ENCODE data around the gene RSRP1.
"Not testable (repeated sequence)": the region's sequence is repeated elsewhere in the genome, so short reads cannot be mapped to it uniquely, and the experiment has no call there.

RSRP1 gene, protein sequence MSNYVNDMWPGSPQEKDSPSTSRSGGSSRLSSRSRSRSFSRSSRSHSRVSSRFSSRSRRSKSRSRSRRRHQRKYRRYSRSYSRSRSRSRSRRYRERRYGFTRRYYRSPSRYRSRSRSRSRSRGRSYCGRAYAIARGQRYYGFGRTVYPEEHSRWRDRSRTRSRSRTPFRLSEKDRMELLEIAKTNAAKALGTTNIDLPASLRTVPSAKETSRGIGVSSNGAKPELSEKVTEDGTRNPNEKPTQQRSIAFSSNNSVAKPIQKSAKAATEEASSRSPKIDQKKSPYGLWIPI

DNA sequence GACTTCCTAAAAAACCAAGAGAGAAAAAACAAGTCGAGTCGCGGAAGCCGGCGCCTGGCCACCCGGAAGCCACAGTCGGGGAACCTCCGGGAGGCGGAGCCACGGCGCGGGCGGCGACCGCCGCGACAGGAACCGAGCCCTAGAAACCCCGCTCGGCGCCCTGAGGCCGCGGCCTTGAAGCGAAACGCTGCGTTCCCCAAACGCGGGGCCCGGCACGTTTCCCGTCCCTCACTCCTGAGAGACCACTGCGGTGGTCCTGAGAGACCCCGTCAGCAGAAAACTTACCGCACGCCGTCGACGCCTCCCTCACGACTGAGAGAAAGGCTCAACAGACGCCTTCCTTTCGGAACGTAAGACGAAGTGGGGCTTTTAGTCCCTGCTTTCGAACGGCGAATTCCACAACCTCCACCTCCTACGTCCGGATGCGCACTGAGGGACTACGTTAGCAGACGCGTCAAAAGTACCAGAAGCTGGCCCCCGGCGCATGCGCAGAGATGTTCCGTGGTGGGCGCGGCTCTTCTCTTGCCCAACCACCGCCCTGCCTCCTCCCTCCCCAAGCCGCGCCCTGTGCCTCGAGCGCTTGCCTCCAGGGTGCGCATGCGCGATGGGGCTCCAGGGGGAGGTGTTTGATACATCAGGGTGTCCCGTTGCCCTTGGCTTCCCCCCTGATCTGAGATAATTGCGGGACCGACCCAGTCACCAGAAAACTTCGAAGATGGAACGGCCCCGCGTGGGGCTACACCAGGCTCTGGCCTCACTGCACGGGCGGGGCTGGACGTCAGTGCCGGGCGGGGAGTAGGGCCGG, at the start of gene RSRP1:
TSS of gene RSRP1 (minus strand) at position 431 of the 805 bp plus-strand sequence. CDS start 491 bp downstream, outside the sequence.
- DNase-seq (ENCODE audit: low read depth), result peak; percentile 90

DNA sequence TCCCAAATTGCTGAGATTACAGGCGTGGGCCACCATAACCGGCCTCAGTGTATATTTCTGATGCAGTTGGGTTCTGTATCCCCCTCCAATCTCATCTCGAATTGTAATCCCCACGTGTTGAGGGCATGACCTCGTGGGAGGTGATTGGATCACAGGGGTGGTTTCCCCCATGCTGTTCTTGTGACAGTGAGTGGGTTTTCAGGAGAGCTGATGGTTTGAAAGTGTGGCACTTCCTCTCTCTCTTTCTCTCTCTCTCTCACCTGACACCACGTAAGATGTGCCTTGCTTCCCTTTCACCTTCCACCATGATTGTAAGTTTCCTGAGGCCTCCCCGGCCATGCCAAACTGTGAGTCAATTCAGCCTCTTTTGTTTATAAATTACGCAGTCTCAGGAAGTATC, 49.2 kb upstream of the RSRP1 start:
- DNase-seq (ENCODE audit: low read depth), result not testable (repeated sequence)

- DNase-seq (ENCODE audit: low read depth), result not testable (repeated sequence)
These were observed 47.9 kb upstream of the RSRP1 start for GRCh38 chr1:25294889-25295826.

DNA sequence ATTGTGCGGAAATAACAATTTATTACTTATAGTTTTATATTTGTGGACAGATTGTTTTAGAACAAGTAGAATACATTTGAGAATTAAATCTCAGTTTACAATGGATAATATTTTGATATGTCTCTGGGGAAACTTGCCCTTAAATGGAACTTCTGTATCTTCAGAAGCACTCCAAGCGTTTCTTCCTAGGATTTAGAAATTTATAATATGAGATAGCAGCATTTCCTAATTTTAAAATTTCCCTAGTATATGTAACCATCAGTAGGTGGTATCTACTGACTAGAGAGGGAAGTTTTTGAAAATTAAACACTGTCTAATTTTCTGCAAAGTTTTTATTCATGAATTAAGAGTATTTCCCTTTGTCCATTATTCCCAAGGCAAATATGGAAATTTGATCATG, 46.2 kb upstream of the RSRP1 start:
- DNase-seq (ENCODE audit: low read depth), result not testable (repeated sequence)

GRCh38 chr1:25290043-25290442, 42.8 kb upstream of the RSRP1 start:
- DNase-seq (ENCODE audit: low read depth), result not testable (repeated sequence)

DNA sequence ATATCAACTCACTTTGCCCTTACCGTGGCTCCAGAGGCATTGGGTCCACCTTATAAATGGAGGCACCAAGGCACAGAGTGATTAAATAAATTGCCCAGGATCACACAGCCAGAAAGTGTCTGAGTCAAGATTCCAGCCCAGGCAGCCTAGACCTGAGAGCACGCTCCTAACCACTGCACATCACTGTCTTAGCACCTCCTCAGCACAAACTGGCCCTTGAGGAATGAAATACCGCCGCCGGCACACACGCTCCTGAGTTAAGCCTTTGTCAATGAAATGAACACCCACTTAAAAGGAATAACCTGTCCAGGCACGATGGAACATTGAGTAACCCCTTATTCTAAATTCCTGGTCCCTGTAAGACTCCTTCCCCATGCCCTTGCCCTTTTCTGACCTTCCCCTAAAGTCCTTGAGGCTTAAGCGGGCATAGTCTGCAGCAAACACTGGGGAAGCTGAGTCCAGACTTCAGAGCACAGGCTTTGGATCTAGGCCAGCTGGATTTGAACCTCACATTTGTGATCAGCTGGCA, 41.4 kb upstream of the RSRP1 start:
- not testable (repeated sequence) for DNase-seq (ENCODE audit: low read depth)

GRCh38 chr1:25287164-25287563, 39.9 kb upstream of the RSRP1 start:
- not testable (repeated sequence) for DNase-seq (ENCODE audit: low read depth)

DNA sequence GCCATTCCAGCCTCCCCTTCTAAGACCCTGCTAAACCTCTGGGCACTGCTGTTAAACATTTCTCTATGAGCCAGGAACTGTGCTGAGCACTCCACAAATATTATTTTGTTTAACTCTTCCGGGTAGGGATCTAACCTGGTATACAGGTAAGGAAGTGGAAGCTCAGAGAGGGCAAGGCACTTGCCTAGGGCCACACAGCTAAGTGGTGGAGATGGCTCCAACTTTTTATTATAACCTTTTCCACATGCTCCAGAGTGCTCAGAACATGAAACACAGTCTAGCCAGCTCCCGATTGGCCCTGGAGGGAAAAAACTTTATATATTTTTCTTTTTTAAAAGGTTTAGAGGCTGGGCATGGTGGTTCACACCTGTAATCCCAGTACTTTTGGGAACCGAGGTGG, 38.6 kb upstream of the RSRP1 start:
- DNase-seq (ENCODE audit: low read depth), result not testable (repeated sequence)

GRCh38 chr1:25279693-25280111, 32.4 kb upstream of the RSRP1 start:
- not testable (repeated sequence) for DNase-seq (ENCODE audit: low read depth)

DNA sequence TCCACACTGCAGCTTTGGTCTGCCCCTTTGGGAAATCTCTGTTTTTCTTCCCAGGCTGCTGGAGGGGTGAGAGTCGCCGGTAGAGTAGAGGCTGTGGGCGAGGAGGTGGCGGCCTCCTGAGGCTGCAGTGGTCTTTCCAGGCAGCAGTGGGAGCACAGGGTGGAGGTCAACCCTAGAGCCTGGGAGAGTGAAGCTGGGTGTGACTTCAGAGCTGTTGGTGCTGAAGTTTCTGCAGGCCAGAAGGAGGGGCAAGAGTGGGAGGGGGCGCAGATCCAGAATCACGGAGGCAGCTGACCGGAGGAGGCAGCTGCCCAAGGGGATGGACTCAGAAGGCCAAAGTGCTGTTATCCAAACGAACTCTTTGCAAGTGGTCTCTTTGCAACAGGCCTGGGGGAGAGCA, 31.5 kb upstream of the RSRP1 start:
- DNase-seq (ENCODE audit: low read depth), result not testable (repeated sequence)

GRCh38 chr1:25278358-25278757, 31.1 kb upstream of the RSRP1 start:
- not testable (repeated sequence) for DNase-seq (ENCODE audit: low read depth)

DNA sequence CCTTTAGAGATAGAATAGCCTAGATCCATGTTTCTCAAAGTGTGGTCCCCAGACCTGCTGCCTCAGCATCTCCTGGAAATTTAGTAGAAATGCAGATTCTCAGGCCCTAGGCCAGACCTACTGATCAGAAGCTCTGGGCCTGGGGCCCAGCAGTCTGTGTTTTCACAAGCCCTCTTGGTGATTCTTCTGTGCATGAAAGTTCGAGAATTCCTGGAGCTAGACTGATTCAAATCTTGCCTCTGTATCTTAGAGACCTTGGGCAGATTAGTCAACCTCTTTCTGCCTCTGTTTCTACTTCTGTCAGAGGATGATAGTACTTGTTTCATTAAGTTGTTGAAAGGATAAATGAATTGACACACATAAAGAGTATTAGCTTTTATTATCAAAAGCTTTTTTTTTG, 30.0 kb upstream of the RSRP1 start:
- DNase-seq (ENCODE audit: low read depth), result not testable (repeated sequence)

- DNase-seq (ENCODE audit: low read depth), result not testable (repeated sequence)
These were observed 28.4 kb upstream of the RSRP1 start for GRCh38 chr1:25275648-25276047.

DNA sequence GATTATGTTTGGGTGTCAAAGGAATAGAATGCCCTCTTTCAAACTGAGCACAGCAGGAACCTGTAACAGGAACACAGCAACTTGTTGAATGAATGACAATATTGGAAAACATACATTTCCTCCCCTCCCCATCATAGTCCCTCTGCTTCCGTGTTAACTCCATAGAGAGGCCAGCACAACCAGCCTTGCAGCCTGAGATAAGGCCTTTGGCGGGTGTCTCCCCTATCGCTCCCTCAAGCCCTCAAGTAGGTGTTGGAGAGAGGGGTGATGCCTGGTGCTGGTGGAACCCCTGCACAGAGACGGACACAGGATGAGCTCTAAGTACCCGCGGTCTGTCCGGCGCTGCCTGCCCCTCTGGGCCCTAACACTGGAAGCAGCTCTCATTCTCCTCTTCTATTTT, 25.0 kb upstream of the RSRP1 start, which contains the start of gene RHD:
TSS of gene RHD (plus strand) at position 272 of the 400 bp plus-strand sequence. CDS start at position 311, 39 bp downstream.
- DNase-seq (ENCODE audit: low read depth), result not testable (repeated sequence)

GRCh38 chr1:25268143-25268760, 21.0 kb upstream of the RSRP1 start:
- not testable (repeated sequence) for DNase-seq (ENCODE audit: low read depth)

DNA sequence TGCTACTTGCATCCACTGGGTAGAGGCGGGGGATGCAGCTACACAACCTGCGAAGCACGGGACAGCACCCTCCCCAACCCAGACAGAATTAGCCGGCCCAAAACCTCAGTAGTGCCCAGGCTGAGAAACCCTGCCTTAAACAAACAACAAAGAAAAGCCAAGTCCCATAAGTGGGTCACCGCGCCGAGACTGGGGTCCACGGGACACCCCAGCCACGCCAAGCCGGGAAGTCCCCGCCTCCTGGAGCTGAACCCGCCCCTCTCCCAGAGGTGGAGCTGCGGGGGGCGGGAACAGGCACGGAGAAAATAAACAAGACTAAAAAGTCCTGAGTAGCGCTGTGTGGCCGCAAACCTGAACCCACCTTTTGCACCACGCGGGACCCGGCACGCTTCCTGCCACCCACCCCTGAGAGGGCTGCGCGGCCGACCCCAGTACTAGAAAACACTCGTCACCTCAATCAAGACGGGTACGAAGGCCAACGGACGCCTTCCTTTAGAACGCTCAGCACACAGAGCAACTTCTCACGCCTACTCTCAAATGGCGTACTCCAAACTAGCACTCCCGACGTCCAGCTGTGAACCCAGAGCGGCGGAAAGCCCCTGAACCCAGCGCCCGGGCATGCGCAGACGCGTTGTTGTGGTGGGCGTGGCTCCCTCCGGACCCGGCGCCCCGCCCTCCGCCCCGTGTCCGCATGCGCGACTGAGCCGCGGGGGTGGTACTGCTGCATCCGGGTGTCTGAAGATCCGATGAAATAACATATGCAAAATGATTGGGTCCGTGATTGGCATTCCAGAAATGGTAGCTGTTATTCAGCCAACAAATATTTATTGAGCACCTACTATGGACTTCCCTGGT, 20.3 kb upstream of the RSRP1 start:
- DNase-seq (ENCODE audit: low read depth), result not testable (repeated sequence)

GRCh38 chr1:25266554-25267287, 19.5 kb upstream of the RSRP1 start:
- DNase-seq (ENCODE audit: low read depth), result not testable (repeated sequence)

DNA sequence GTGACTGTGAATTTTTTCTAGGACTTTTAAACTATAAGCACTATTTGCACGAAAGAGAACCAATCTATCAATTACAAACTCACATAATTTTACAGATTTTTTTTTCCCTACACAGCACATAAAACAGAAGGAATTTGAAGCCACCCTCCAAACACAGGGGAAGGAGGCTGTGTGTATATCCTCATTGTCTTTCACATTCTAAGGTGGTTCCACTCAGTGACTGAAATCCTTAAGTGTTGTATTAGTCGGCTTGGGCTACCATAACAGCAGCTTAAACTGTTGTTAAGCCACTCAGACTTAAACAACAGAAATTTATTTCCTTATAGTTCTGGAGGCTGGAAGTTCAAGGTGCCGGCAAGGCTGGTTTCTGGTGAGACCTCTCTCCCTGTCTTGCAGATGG, 13.1 kb upstream of the RSRP1 start:
- not testable (repeated sequence) for DNase-seq (ENCODE audit: low read depth)

- DNase-seq (ENCODE audit: low read depth), result not testable (repeated sequence)
These were observed 12.6 kb upstream of the RSRP1 start for GRCh38 chr1:25259813-25260212.

Measured in non-pigmented ciliary epithelial cell (primary cell).